Dedifferentiated amniotic fluid mesenchymal stem cell (primary cell): Measurements from ENCODE around the gene TYMP.
A peak's percentile ranks its signal among the peaks of the same experiment; 100 is the strongest.

Source experiments
- DNase-seq: peaks from one replicate; pipeline ENCODE4 v3.0.0-alpha.2; 2016; ENCODE audit errors: extremely low spot score

TYMP gene

GRCh38 chr22:50483556-50483955 lies 46.3 kb downstream of the TYMP start:
- no peak for DNase-seq

- DNase-seq = no peak
Measured at GRCh38 chr22:50483106-50483505, 46.7 kb downstream of the TYMP start.

DNA sequence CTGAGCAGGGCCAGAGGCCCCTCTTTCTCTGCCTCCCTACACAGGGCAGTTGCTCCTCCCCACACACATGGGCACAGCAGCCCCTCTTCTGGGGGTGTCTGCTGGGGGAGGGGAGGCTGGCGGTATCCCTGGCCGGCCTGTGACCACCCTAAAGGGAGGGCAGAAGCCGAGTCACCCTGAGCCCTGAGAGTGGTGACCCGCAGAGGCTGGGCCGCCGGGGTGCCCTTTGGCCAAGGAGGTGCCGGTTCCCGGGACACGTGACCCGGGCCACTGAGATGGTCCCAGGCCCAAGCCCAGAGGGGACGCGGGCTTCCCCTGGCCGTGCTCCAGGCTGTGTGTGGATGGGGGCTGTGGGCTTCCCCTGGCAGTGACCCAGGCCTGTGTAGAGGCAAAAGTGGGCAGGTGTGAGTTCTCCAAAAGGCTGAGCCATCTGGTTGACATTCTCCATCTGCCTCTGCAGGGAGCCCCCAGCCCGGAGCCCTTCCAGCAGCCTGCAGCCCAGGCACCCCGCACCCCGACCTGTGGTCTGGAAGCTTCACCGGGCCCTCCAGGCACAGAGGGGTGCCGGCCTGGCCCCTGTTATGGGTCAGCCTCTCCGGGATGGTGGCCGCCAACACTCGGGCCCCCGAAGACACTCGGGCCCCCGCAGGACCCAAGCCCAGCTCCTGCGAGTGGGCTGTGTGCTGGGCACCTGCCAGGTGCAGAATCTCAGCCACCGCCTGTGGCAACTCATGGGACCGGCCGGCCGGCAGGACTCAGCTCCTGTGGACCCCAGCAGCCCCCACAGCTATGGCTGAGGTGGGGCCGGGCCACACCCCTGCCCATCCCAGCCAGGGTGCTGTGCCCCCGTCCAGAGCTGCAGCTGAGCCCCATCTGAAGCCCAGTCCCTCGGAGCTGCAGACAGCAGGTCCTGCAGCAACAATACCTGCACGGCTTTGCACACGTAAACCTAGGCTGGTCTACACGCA lies 47.4 kb downstream of the TYMP start:
- no peak for DNase-seq

DNA sequence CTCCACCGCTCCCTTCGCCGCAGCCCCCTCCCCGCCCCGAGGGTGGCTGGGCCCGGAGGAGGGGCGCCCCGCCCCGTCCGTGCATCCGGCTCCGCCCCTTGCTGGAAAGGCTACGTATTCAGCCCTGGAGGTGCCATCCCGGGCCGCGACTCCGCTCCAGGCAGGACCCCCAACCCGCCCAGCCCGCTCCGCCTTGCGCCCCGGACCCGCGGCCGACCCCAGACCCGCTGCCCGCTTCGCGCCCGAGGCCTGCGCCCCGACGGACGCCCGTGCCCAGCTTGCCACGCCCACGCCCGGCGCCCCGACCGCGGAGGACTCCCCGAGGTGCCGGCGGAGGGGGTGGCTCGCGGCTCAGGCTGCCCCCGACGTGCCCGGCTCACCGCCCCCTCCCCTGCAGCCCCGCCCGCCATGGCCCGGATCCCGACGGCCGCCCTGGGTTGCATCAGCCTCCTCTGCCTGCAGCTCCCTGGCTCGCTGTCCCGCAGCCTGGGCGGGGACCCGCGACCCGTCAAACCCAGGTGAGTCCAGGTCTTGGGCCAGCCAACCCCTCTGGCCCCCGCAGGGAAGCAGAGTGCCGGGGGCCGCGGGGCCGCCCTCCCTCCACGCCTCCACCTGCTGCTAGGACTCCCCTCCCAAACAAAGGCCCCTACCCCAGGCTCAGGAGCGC lies 48.2 kb downstream of the TYMP start, which contains the start of gene ADM2:
Gene ADM2 (plus strand): TSS at position 104 of the 667 bp plus-strand sequence. CDS start 305 bp downstream, at position 409.
- peak; percentile 25 for DNase-seq

DNA sequence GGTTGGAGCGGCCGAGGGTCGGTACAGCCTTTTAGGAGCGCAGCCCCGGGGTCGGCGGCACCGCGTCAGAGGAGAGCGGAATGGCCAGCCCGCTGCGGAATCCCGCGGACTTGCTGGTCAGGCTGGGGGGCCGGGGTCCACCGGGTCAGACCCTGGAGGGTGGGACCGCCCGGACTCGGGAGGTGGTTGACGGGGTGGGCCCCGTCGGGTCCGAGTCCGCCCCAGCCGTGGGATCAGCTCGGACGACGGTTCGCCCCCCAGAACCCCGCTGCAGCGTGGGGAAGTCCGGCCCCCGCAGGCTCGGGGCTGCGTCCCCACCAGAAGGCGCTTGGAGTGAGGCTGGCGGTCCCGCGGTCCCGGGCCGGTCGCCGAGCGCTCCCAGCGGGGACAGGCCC lies 48.8 kb downstream of the TYMP start:
- no peak for DNase-seq

DNA sequence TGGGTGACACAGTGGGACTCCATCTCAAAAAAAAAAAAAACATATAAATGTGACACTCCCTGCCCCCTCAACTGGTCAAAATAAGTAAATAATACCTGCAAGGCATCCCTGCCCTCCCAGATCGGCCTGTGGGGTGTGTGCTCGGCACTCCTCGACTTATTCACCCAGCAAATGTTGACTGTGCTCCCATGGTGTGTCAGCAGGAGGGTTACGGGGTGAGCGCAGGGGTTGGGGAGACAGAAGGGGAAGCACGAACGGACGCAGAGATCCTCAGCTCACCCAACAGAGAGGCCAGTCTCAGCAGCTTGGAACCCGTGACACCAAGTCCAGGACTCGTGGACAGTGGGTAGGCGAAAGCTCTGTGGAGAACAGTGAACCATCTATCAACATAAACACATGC lies 50.1 kb downstream of the TYMP start:
- DNase-seq = no peak

DNA sequence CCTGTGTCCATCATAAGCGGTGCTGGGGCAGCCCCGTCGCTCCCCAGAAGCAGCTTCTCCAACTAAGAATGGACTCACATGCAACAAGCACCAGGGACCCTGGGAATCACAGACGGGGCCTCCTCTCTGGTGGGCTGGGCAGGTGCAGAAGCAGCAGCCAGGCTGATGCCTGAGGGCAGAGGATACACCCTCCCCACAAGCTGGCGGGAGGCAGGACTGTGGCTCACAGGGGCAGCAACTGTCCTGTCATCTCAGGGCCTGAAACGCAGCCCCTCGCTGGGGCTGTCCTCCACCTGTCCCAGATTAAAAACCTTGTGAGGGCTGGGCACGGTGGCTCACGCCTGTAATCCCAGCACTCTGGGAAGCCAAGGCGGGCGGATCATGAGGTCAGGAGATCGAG lies 51.9 kb downstream of the TYMP start:
- no peak for DNase-seq

GRCh38 chr22:50476868-50477267 lies 52.9 kb downstream of the TYMP start:
- DNase-seq = no peak
